BLaER1 (cell line): ENCODE results near the gene STIM1.

ENCODE experiments used
- H3K27ac ChIP-seq: shearing (Covaris generic); formaldehyde crosslinking; 2 replicates; pipeline ENCODE4 v1.8.1; 2022
- H3K27me3 ChIP-seq: shearing (Covaris generic); formaldehyde crosslinking; 2 replicates; pipeline ENCODE4 v1.8.1; 2022
- H3K36me3 ChIP-seq: shearing (Covaris generic); formaldehyde crosslinking; 2 replicates; pipeline ENCODE4 v1.8.1; 2022
- H3K4me1 ChIP-seq: shearing (Covaris generic); formaldehyde crosslinking; 2 replicates; pipeline ENCODE4 v1.8.1; 2022
- H3K4me2 ChIP-seq: shearing (Covaris generic); formaldehyde crosslinking; 2 replicates; pipeline ENCODE4 v1.8.1; 2022
- H3K4me3 ChIP-seq: shearing (Covaris generic); formaldehyde crosslinking; 2 replicates; pipeline ENCODE4 v1.8.1; 2022
- H3K9ac ChIP-seq: shearing (Covaris generic); formaldehyde crosslinking; 2 replicates; pipeline ENCODE4 v1.8.1; 2022
- H3K9me3 ChIP-seq: shearing (Covaris generic); formaldehyde crosslinking; 2 replicates; pipeline ENCODE4 v1.8.1; 2022
- H4K20me1 ChIP-seq: shearing (Covaris generic); formaldehyde crosslinking; 2 replicates; pipeline ENCODE4 v1.8.1; 2022
- Cebpa-rat ChIP-seq: shearing (Covaris generic); IDR thresholded peaks from 2 replicates; pipeline ENCODE4 v1.8.1; 2022

Gene STIM1

GRCh38 chr11:3952715-3953114, 97.3 kb downstream of the STIM1 start:
- Histone ChIP-seq H4K20me1 (no peaks in the 10 kb centered on the region), H3K4me2 (no peak overlapping the region), H3K4me3 (no peak overlapping the region), H3K9ac (no peak overlapping the region), H3K27ac (no peak overlapping the region), H3K9me3 (no peaks in the 10 kb centered on the region), H3K27me3 (no peaks in the 10 kb centered on the region), H3K36me3 (no peaks in the 10 kb centered on the region), H3K4me1 (peaks cover 38% of the 10 kb centered on the region)
- no peak for TF ChIP-seq Cebpa-rat

GRCh38 chr11:3953327-3953726, 97.9 kb downstream of the STIM1 start:
- Histone ChIP-seq H3K36me3 (no peaks in the 10 kb centered on the region), H3K4me2 (no peak overlapping the region), H3K27ac (no peak overlapping the region), H3K27me3 (no peaks in the 10 kb centered on the region), H3K9ac (no peak overlapping the region), H3K9me3 (no peaks in the 10 kb centered on the region), H3K4me1 (peaks cover 31% of the 10 kb centered on the region), H3K4me3 (no peak overlapping the region), H4K20me1 (no peaks in the 10 kb centered on the region)
- no peak for TF ChIP-seq Cebpa-rat

- no peak for TF ChIP-seq Cebpa-rat
- H3K4me3 ChIP-seq = no peak overlapping the region
- H3K4me2 ChIP-seq = no peak overlapping the region
- no peaks in the 10 kb centered on the region for H3K36me3 ChIP-seq
- no peak overlapping the region for H3K27ac ChIP-seq
- H3K9ac ChIP-seq = no peak overlapping the region
- no peaks in the 10 kb centered on the region for H3K9me3 ChIP-seq
- H4K20me1 ChIP-seq = no peaks in the 10 kb centered on the region
- H3K27me3 ChIP-seq = no peaks in the 10 kb centered on the region
- peaks cover 18% of the 10 kb centered on the region for H3K4me1 ChIP-seq
Observed at GRCh38 chr11:3954448-3955298, 99.2 kb downstream of the STIM1 start.

- no peak overlapping the region for H3K27ac ChIP-seq
Observed at GRCh38 chr11:3955299-3955665, 99.8 kb downstream of the STIM1 start.

GRCh38 chr11:3956038-3956437, 100.6 kb downstream of the STIM1 start:
- TF ChIP-seq Cebpa-rat = no peak
- Histone ChIP-seq H3K27ac (no peak overlapping the region), H3K27me3 (no peaks in the 10 kb centered on the region), H3K9ac (no peak overlapping the region), H3K4me2 (no peak overlapping the region), H3K4me1 (peaks cover 4% of the 10 kb centered on the region), H3K36me3 (no peaks in the 10 kb centered on the region), H3K4me3 (no peak overlapping the region), H3K9me3 (no peaks in the 10 kb centered on the region), H4K20me1 (no peaks in the 10 kb centered on the region)

More at GRCh38 chr11:3955299-3955665, 99.8 kb downstream of the STIM1 start:
- no peaks in the 10 kb centered on the region for H3K36me3 ChIP-seq
- no peak overlapping the region for H3K4me2 ChIP-seq
- H4K20me1 ChIP-seq = no peaks in the 10 kb centered on the region
- no peaks in the 10 kb centered on the region for H3K27me3 ChIP-seq
- H3K4me1 ChIP-seq = peaks cover 12% of the 10 kb centered on the region
- TF ChIP-seq Cebpa-rat = no peak
- H3K9me3 ChIP-seq = no peaks in the 10 kb centered on the region
- H3K4me3 ChIP-seq = no peak overlapping the region
- no peak overlapping the region for H3K9ac ChIP-seq

- TF ChIP-seq Cebpa-rat = no peak
- H3K36me3 ChIP-seq = no peaks in the 10 kb centered on the region
- no peak overlapping the region for H3K4me2 ChIP-seq
- H3K4me1 ChIP-seq = no peaks in the 10 kb centered on the region
- H3K9ac ChIP-seq = no peak overlapping the region
- H4K20me1 ChIP-seq = no peaks in the 10 kb centered on the region
- H3K9me3 ChIP-seq = no peaks in the 10 kb centered on the region
- no peak overlapping the region for H3K27ac ChIP-seq
- H3K4me3 ChIP-seq = no peak overlapping the region
- no peaks in the 10 kb centered on the region for H3K27me3 ChIP-seq
Observed at GRCh38 chr11:3956748-3957147, 101.3 kb downstream of the STIM1 start.

- Histone ChIP-seq H3K9me3 (no peaks in the 10 kb centered on the region), H4K20me1 (no peaks in the 10 kb centered on the region), H3K36me3 (no peaks in the 10 kb centered on the region), H3K27me3 (no peaks in the 10 kb centered on the region), H3K9ac (no peak overlapping the region), H3K4me2 (no peak overlapping the region), H3K4me3 (no peak overlapping the region), H3K4me1 (peaks cover 5% of the 10 kb centered on the region; the same call in 1 of the 2 replicates), H3K27ac (no peak overlapping the region)
- TF ChIP-seq Cebpa-rat = no peak
Observed at GRCh38 chr11:3957437-3957836, 102.0 kb downstream of the STIM1 start.

- no peaks in the 10 kb centered on the region for H3K36me3 ChIP-seq
- no peaks in the 10 kb centered on the region for H3K9me3 ChIP-seq
- H4K20me1 ChIP-seq = no peaks in the 10 kb centered on the region
- no peak overlapping the region for H3K27ac ChIP-seq
- H3K4me2 ChIP-seq = no peak overlapping the region
- H3K4me3 ChIP-seq = no peak overlapping the region
- H3K27me3 ChIP-seq = no peaks in the 10 kb centered on the region
- no peak overlapping the region for H3K9ac ChIP-seq
- peaks cover 7% of the 10 kb centered on the region; the same call in 1 of the 2 replicates for H3K4me1 ChIP-seq
- no peak for TF ChIP-seq Cebpa-rat
Observed at GRCh38 chr11:3958281-3958680, 102.8 kb downstream of the STIM1 start.

- Histone ChIP-seq H3K9me3 (no peaks in the 10 kb centered on the region), H3K9ac (no peak overlapping the region), H3K4me2 (no peak overlapping the region), H3K27me3 (no peaks in the 10 kb centered on the region), H3K4me3 (no peak overlapping the region), H3K36me3 (no peaks in the 10 kb centered on the region), H3K4me1 (peaks cover 7% of the 10 kb centered on the region; the same call in 1 of the 2 replicates), H3K27ac (no peak overlapping the region), H4K20me1 (no peaks in the 10 kb centered on the region)
- TF ChIP-seq Cebpa-rat = no peak
Observed at GRCh38 chr11:3959015-3959902, 103.8 kb downstream of the STIM1 start.

- no peak overlapping the region for H3K4me3 ChIP-seq
- H4K20me1 ChIP-seq = no peaks in the 10 kb centered on the region
- H3K9ac ChIP-seq = no peak overlapping the region
- H3K36me3 ChIP-seq = no peaks in the 10 kb centered on the region
- H3K9me3 ChIP-seq = no peaks in the 10 kb centered on the region
- H3K4me1 ChIP-seq = peaks cover 7% of the 10 kb centered on the region; the same call in 1 of the 2 replicates
- H3K4me2 ChIP-seq = no peak overlapping the region
- no peak overlapping the region for H3K27ac ChIP-seq
- TF ChIP-seq Cebpa-rat = no peak
- no peaks in the 10 kb centered on the region for H3K27me3 ChIP-seq
Observed at GRCh38 chr11:3959903-3960265, 104.4 kb downstream of the STIM1 start.
